Measurements from ENCODE around the gene GLIS1. TPM values are rescaled to one million over a fixed set of nuclear protein-coding genes. Genes with fewer than 3 reads are reported as not detected.

The GLIS1 gene
- total and polyA plus RNA-seq, 10 of the 15 experiments (the other 5 are each of a cell fraction or from before 2014, with no cell fraction given): not detected

GRCh38 chr1:53505401-53505800, 233.6 kb downstream of the GLIS1 start:
- CTCF ChIA-PET: no interaction called here
- Histone ChIP-seq H3K36me3 (ENCODE audit: control insufficient read depth in 2 of 2, insufficient read depth in 2 of 2, low read length in 1 of 2) (no peaks in the 10 kb centered on the region), H3K79me2 (ENCODE audit: control insufficient read depth, insufficient read depth, low read length) (no peaks in the 10 kb centered on the region), H3K9me3 (replicated peaks; ENCODE audit: control insufficient read depth, insufficient read depth, low read length) (no peaks in the 10 kb centered on the region), H3K27me3 (replicated peaks in 1 of 2; ENCODE audit: control insufficient read depth in 2 of 2, insufficient read depth in 2 of 2, low read length in 1 of 2) (no peaks in the 10 kb centered on the region), H3K4me3 (no peak overlapping the region), H3K9ac (ENCODE audit: control insufficient read depth, insufficient read depth, low read length) (no peak overlapping the region), H4K20me1 (ENCODE audit: control insufficient read depth, insufficient read depth) (no peaks in the 10 kb centered on the region), H3K4me2 (ENCODE audit: control insufficient read depth, insufficient read depth) (no peak overlapping the region), H2AFZ (ENCODE audit: control insufficient read depth, low read depth, low read length) (no peak overlapping the region), H3K27ac (ENCODE audit: control insufficient read depth, insufficient read depth) (no peak overlapping the region), H3K4me1 (ENCODE audit: control insufficient read depth, insufficient read depth, low read length) (no peaks in the 10 kb centered on the region)
- WGBS (ENCODE audit: insufficient coverage, insufficient replicate concordance, low lambda C conversion rate, missing lambda C conversion rate): 55% methylated on average over 9 of the region's 9 CpGs
- in situ Hi-C loops (cut with MboI) (no loop called here), intact Hi-C loops (cut with micrococcal nuclease; ENCODE audit: unreplicated experiment) (no loop called here)
- TF ChIP-seq SIN3A (IDR thresholded peaks at IDR 0.05; ENCODE audit: low read depth, low read length) (no peak), BCL11A (IDR thresholded peaks at IDR 0.05; ENCODE audit: low read depth, low read length) (no peak), KLF5 (IDR thresholded peaks at IDR 0.05; ENCODE audit: partially characterized antibody) (no peak), USF2 (IDR thresholded peaks at IDR 0.05; ENCODE audit: borderline replicate concordance, low read depth, low read length) (no peak), SRF (IDR thresholded peaks at IDR 0.05; ENCODE audit: low read depth in 2 of 2, low read length in 2 of 2) (no peak), PAX8 (IDR thresholded peaks at IDR 0.05) (no peak), E2F8 (IDR thresholded peaks at IDR 0.05; ENCODE audit: low read depth, partially characterized antibody) (no peak), STAT3 (IDR thresholded peaks at IDR 0.05; ENCODE audit: low read depth, low read length) (no peak), GATAD2B (conservative IDR thresholded peaks at IDR 0.05; ENCODE audit: low read depth) (no peak), POLR2AphosphoS5 (IDR thresholded peaks at IDR 0.05; ENCODE audit: low read length) (no peak), KAT2A (conservative IDR thresholded peaks at IDR 0.05; ENCODE audit: control insufficient read depth, low read depth, low read length) (no peak), ESRRA (IDR thresholded peaks at IDR 0.05; ENCODE audit: low read length) (no peak), SMAD5 (IDR thresholded peaks at IDR 0.05; ENCODE audit: low read depth) (no peak)
- TF ChIP-seq, protein P1, sequence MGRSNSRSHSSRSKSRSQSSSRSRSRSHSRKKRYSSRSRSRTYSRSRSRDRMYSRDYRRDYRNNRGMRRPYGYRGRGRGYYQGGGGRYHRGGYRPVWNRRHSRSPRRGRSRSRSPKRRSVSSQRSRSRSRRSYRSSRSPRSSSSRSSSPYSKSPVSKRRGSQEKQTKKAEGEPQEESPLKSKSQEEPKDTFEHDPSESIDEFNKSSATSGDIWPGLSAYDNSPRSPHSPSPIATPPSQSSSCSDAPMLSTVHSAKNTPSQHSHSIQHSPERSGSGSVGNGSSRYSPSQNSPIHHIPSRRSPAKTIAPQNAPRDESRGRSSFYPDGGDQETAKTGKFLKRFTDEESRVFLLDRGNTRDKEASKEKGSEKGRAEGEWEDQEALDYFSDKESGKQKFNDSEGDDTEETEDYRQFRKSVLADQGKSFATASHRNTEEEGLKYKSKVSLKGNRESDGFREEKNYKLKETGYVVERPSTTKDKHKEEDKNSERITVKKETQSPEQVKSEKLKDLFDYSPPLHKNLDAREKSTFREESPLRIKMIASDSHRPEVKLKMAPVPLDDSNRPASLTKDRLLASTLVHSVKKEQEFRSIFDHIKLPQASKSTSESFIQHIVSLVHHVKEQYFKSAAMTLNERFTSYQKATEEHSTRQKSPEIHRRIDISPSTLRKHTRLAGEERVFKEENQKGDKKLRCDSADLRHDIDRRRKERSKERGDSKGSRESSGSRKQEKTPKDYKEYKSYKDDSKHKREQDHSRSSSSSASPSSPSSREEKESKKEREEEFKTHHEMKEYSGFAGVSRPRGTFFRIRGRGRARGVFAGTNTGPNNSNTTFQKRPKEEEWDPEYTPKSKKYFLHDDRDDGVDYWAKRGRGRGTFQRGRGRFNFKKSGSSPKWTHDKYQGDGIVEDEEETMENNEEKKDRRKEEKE (IDR thresholded peaks at IDR 0.05): no peak
- FAIRE-seq (no peak), ATAC-seq (no peak), DNase-seq (ENCODE audit: low read depth, low spot score) (no peak)
- SMC1A ChIA-PET (ENCODE audit: uncharacterized antibody, unreplicated experiment): no interaction called here
- POLR2A ChIA-PET: no interaction called here
- BruUV-seq (replicated peaks): no TSS peak
- RAD21 ChIA-PET (ENCODE audit: unreplicated experiment): no interaction called here

All from GM12878 (cell line).